HepG2 (cell line): Measurements from ENCODE around the gene PIM3. TPM values are rescaled to one million over a fixed set of nuclear protein-coding genes. Genes with fewer than 3 reads are reported as not detected.

Source experiments
- ATAC-seq: fragments of 200-7000 bp; cut with Tn5 transposase; 3 replicates; pipeline ENCODE4 v1.9.1; 2020; ENCODE audit warnings: mild to moderate bottlenecking, moderate library complexity
- BruUV-seq: library from RNA; stranded (reverse); fragments of 400-500 nt; replicated peaks from 2 replicates; lab custom pipeline; 2021; lab: Mats Ljungman, UMichigan
- CTCF ChIA-PET: fragments of 300-600 bp; formaldehyde crosslinking; extraction: SDS; loops from one replicate; lab custom pipeline; 2021; ENCODE audit warnings: low total read pairs, inconsistent platforms, low intra/inter-chr PET ratio; lab: Yijun Ruan, JAX
- POLR2A ChIA-PET: fragments of 350-600 bp; sonication (Branson Sonifier 250); formaldehyde crosslinking; loops from one replicate; lab custom pipeline; 2020; ENCODE audit warnings: antibody characterized with exemption, inconsistent platforms; lab: Yijun Ruan, JAX
- DNase-seq: peaks from one replicate; pipeline ENCODE4 v3.0.0-alpha.2; 2015; ENCODE audit warnings: low spot score
- FAIRE-seq: peaks from 3 replicates; lab custom pipeline; 2011; peaks lifted over from hg19 to GRCh38; lab: Jason Lieb, UNC
- H2AFZ ChIP-seq: one replicate; pipeline ENCODE4 v1.6.1; 2011; ENCODE audit warnings: low read length, inconsistent platforms
- H3K27ac ChIP-seq: fragments of 300-600 bp; 3 replicates; pipeline ENCODE4 v1.8.0; 2011; ENCODE audit warnings: mixed run types, mild to moderate bottlenecking, mixed read lengths, low read length, inconsistent platforms; ENCODE audit not compliant: insufficient read depth; ENCODE audit errors: extremely low read length
- H3K27me3 ChIP-seq, 2 experiments: fragments of 200-600 bp in 1 of 2; 2 replicates in 1 of 2; 3 replicates in 1 of 2; pipeline versions ENCODE4 v1.6.0 to v1.8.0; 2011; ENCODE audit warnings: low read length in 2 of 2, mild to moderate bottlenecking in 2 of 2, moderate library complexity in 2 of 2, inconsistent platforms in 1 of 2; ENCODE audit not compliant: insufficient read depth in 2 of 2, control insufficient read depth in 1 of 2
- H3K36me3 ChIP-seq, 2 experiments: fragments of 200-600 bp in 1 of 2; replicated peaks in 1 of 2; 2 replicates in 1 of 2; 3 replicates in 1 of 2; pipeline versions ENCODE4 v1.5.1 to v1.8.0; 2011; ENCODE audit warnings: low read length in 2 of 2, inconsistent platforms in 1 of 2; ENCODE audit not compliant: insufficient read depth in 2 of 2, control insufficient read depth in 1 of 2
- H3K4me1 ChIP-seq: 2 replicates; pipeline ENCODE4 v1.5.1; 2012; ENCODE audit warnings: low read length, inconsistent platforms; ENCODE audit not compliant: insufficient read depth
- H3K4me2 ChIP-seq: 2 replicates; pipeline ENCODE4 v1.6.0; 2011; ENCODE audit warnings: low read depth, low read length, inconsistent platforms
- H3K4me3 ChIP-seq, 3 experiments: fragments of 200-600 bp in 1 of 3; sonication (generic), shearing (Covaris generic) in 1 of 3; replicated peaks in 1 of 3; 2 replicates each; pipeline ENCODE4 v1.5.1; 2011 to 2016; ENCODE audit warnings: low read length in 3 of 3, inconsistent platforms in 2 of 3, low read depth in 2 of 3, mild to moderate bottlenecking in 2 of 3, control low read depth in 1 of 3, mixed read lengths in 1 of 3; ENCODE audit not compliant: insufficient read depth in 1 of 3
- H3K79me2 ChIP-seq: one replicate; pipeline ENCODE4 v1.6.1; 2011; ENCODE audit warnings: low read length, inconsistent platforms; ENCODE audit not compliant: insufficient read depth
- H3K9ac ChIP-seq: 2 replicates; pipeline ENCODE4 v1.6.0; 2011; ENCODE audit warnings: mild to moderate bottlenecking, low read depth, low read length, inconsistent platforms; ENCODE audit not compliant: insufficient read depth
- H3K9me3 ChIP-seq: 2 replicates; pipeline ENCODE4 v1.5.1; 2012; ENCODE audit warnings: mild to moderate bottlenecking, low read length
- H4K20me1 ChIP-seq: 2 replicates; pipeline ENCODE4 v1.6.0; 2011; ENCODE audit warnings: inconsistent platforms, mild to moderate bottlenecking, low read length, moderate library complexity; ENCODE audit not compliant: insufficient read depth
- CENPT ChIP-seq: sonication (generic); formaldehyde crosslinking; IDR thresholded peaks from 2 replicates; pipeline ENCODE4 v1.8.0; 2022; ENCODE audit warnings: low read depth, mild to moderate bottlenecking, moderate library complexity, missing genetic modification reagents
- EHMT2 ChIP-seq: fragments of 200-600 bp; sonication (generic); IDR thresholded peaks from 2 replicates; pipeline ENCODE4 v1.7.0; 2017; ENCODE audit warnings: antibody characterized with exemption, low read depth, low read length, borderline replicate concordance
- KAT8 ChIP-seq: IDR thresholded peaks from 2 replicates; pipeline ENCODE4 v1.6.1; 2016; ENCODE audit warnings: missing genetic modification reagents, missing compliant biosample characterization
- MLLT10 ChIP-seq: sonication (generic); formaldehyde crosslinking; IDR thresholded peaks from 2 replicates; pipeline ENCODE4 v1.4.0; 2020; ENCODE audit warnings: missing genetic modification reagents
- NCOR1 ChIP-seq: fragments of 200-600 bp; sonication (generic); IDR thresholded peaks from 2 replicates; pipeline ENCODE4 v1.7.0; 2017; ENCODE audit warnings: antibody characterized with exemption, low read length, borderline replicate concordance
- PHB2 ChIP-seq: fragments of 450-650 bp; IDR thresholded peaks from 2 replicates; pipeline ENCODE4 v1.6.1; 2018; ENCODE audit not compliant: partially characterized antibody
- SOX5 ChIP-seq: IDR thresholded peaks from 2 replicates; pipeline ENCODE4 v1.6.1; 2016; ENCODE audit warnings: borderline replicate concordance
- SRY ChIP-seq: sonication (generic); formaldehyde crosslinking; IDR thresholded peaks from 2 replicates; pipeline ENCODE4 v1.8.0; 2022; ENCODE audit warnings: mild to moderate bottlenecking, missing genetic modification reagents
- ZBTB7B ChIP-seq: sonication (generic); formaldehyde crosslinking; IDR thresholded peaks from 2 replicates; pipeline ENCODE4 v1.4.0; 2020; ENCODE audit warnings: missing genetic modification reagents
- ZNF350 ChIP-seq: sonication (generic); formaldehyde crosslinking; IDR thresholded peaks from 2 replicates; pipeline ENCODE4 v1.4.0; 2020; ENCODE audit warnings: mild to moderate bottlenecking, low read depth, missing genetic modification reagents, borderline replicate concordance
- ZNF572 ChIP-seq: sonication (generic); formaldehyde crosslinking; IDR thresholded peaks from 2 replicates; pipeline ENCODE4 v1.5.1; 2020; ENCODE audit warnings: mild to moderate bottlenecking, missing genetic modification reagents
- WGBS: methylation state at CpG from one replicate; pipeline ENCODE4 v1.1.6; 2017; ENCODE audit warnings: low lambda C conversion rate; 5-methylcytosine and 5-hydroxymethylcytosine counted together
- in situ Hi-C: cut with HindIII; loops from 2 replicates; pipeline ENCODE4 v1.10.0; 2017; ENCODE audit warnings: low pct_unique_long_range_greater_than_20kb; ENCODE audit not compliant: extremely low pct_ligation_motif_present
- intact Hi-C: fragments of 100-400 bp; cut with micrococcal nuclease; formaldehyde crosslinking; loops from one replicate; pipeline ENCODE4 v1.10.0; 2022; ENCODE audit not compliant: unreplicated experiment
- polyA plus RNA-seq, 8 experiments: library from polyadenylated mRNA; depleted of rRNA in 3 of 8; stranded (reverse) in 7 of 8; unstranded in 1 of 8; fragments of >200 nt; fragmentation: Illumina TruSeq in 4 of 8; extraction: Trizol in 4 of 8; gene quantifications; 2 replicates each; pipeline versions ENCODE4 v1.2.1 to v1.2.3, GENCODE V29; 2011 to 2016; ENCODE audit warnings: low read depth in 4 of 8, missing spikeins in 1 of 8, mixed read lengths in 1 of 8; ENCODE audit not compliant: insufficient read depth in 1 of 8
- total RNA-seq, 5 experiments: library from RNA; depleted of rRNA; stranded (reverse); fragments of >200 nt; fragmentation: Illumina TruSeq; extraction: Trizol; gene quantifications; 2 replicates each; pipeline ENCODE4 v1.2.3, GENCODE V29; 2016; ENCODE audit warnings: low read depth in 1 of 5
- TF ChIP-seq, protein P1 (sequence below): sonication (generic); formaldehyde crosslinking; IDR thresholded peaks from 2 replicates; pipeline ENCODE4 v1.8.1; 2023; ENCODE audit warnings: mild to moderate bottlenecking, moderate library complexity, missing genetic modification reagents
- TF ChIP-seq, protein P2 (sequence below): sonication (generic); formaldehyde crosslinking; IDR thresholded peaks from 2 replicates; pipeline ENCODE4 v1.5.0; 2020; ENCODE audit warnings: mild to moderate bottlenecking, missing genetic modification reagents, moderate library complexity
- TF ChIP-seq, protein P3 (sequence below): IDR thresholded peaks from 2 replicates; pipeline ENCODE4 v1.6.1; 2016; ENCODE audit warnings: missing biosample characterization, missing genetic modification reagents, low read depth
- TF ChIP-seq, protein P4 (sequence below): IDR thresholded peaks from 2 replicates; pipeline ENCODE4 v1.6.1; 2016; ENCODE audit warnings: low read depth

The PIM3 gene
- total and polyA plus RNA-seq, 2 of the 13 experiments (the other 11 are each of a cell fraction or from before 2014, with no cell fraction given) = 21.6 to 31.2 TPM

DNA sequence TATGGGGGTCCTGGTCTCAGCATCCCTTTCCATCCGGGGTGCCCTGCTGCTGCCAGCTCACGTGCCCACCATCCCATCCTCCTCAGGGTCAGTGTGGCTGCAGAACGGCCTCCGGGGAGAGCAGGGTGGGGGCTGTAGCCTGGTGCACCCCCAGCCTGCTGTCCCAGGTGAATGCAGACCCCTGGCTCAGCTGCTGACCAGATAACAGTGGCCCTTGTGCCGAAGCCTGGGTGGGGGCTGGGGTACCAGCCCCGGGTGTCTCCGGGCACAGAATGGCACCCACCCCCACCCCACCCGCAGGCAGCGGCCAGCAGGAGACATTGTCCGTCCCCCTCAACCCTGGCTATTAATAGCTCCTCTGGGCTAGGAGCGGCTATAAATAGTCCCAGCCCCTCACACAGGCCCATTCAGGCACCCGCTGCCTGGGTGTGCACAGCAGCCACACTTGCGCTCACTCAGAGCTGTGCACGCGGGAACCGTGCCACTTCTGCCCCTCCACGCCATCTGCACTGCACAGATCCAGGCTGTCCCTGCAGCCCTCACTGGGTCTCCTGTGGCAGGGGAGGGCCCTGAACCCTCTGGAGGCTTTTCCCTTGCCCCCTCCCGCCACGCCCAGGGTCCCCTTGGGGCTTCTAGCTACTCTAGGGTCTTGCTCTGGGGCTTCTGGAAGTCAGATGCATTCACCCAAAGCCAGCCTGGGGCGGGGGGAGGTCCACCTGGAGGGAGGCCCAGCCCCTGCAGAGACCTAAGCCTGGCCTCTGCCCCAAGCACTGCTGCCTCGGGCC lies 23.4 kb upstream of the PIM3 start (continued):
- TF ChIP-seq, protein P1, sequence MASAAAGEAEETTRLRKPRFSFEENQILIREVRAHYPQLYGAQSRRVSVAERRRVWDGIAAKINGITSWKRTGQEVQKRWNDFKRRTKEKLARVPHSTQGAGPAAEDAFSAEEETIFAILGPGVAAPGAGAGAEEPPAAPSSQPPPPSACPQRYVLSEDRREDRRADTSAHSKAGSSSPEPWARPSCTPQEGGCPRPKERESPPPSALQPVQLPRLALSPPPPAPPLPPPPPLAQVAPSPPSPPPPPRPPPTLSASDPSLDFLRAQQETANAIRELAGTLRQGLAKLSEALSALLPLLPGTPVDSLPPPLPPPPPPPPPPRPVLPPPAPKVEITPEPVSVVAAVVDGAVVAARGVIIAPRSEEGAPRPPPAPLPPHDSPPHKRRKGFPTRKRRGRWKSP (CRISPR knock-in tag) = no peak
- TF ChIP-seq MLLT10 (no peak), PHB2 (no peak), ZNF572 (CRISPR knock-in tag) (no peak)
- TF ChIP-seq, protein P2, sequence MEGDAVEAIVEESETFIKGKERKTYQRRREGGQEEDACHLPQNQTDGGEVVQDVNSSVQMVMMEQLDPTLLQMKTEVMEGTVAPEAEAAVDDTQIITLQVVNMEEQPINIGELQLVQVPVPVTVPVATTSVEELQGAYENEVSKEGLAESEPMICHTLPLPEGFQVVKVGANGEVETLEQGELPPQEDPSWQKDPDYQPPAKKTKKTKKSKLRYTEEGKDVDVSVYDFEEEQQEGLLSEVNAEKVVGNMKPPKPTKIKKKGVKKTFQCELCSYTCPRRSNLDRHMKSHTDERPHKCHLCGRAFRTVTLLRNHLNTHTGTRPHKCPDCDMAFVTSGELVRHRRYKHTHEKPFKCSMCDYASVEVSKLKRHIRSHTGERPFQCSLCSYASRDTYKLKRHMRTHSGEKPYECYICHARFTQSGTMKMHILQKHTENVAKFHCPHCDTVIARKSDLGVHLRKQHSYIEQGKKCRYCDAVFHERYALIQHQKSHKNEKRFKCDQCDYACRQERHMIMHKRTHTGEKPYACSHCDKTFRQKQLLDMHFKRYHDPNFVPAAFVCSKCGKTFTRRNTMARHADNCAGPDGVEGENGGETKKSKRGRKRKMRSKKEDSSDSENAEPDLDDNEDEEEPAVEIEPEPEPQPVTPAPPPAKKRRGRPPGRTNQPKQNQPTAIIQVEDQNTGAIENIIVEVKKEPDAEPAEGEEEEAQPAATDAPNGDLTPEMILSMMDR = no peak

DNA sequence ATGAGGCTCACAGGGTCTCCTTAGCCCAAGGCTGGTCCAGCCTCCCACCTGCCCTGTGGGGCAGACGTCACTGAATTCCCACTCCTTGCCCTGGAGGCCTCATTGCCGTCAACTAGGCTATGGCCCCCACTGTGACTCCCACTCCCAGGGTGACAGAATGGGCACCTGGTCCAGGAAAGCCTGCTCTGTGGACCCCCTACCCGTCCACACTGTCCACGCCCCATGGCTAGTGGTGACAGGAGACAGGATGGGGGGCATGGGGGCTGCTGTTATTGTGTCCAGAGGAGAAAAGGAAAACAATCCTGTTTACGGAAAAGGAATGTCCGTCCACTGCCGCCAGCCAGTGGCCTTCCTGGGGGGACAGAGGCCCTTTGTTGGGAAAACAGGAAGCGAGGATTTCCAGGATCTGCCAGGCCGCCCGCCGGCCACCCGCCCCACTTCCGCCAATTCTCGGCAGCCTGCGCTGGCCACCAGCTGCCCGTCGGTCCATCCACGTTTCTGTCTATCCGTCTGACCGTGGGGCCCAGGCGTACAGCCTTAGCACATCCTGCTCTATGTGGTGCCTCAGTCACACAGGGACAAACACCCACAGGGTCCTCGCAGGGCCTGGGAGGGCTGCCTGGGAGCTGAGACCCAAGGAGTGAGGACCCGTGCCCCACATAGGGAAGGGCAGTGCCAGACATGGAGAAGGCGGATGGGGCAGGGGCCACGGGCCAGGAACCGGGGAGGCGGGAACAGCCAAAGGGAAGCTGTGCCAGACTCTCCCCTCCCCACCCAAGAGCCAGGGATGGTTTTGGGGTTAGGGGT lies 22.6 kb upstream of the PIM3 start:
- no peak overlapping the region for H2AFZ ChIP-seq
- CTCF ChIA-PET = no interaction called here
- DNase-seq (peak; percentile 76), FAIRE-seq (peak; percentile 34), ATAC-seq (peak; percentile 13)
- H3K4me3 ChIP-seq = peak overlapping the region; percentile 5 to 63 (median 20); a peak in 4 of 6 replicates
- no peaks in the 10 kb centered on the region for H3K36me3 ChIP-seq
- no peaks in the 10 kb centered on the region for H4K20me1 ChIP-seq
- peak overlapping the region; percentile 73 for H3K9ac ChIP-seq
- peaks cover 89% of the 10 kb centered on the region for H3K4me1 ChIP-seq
- BruUV-seq = no TSS peak
- H3K4me2 ChIP-seq = peak overlapping the region; percentile 77
- H3K9me3 ChIP-seq = no peaks in the 10 kb centered on the region
- intact Hi-C loops = loop anchor here (1.0 kb wide), 1 partner anchor 10 kb away; no protein-coding TSS in a partner anchor
- H3K79me2 ChIP-seq = no peaks in the 10 kb centered on the region
- H3K27ac ChIP-seq = peak overlapping the region; percentile 80
- in situ Hi-C loops = no loop called here
- no peaks in the 10 kb centered on the region; a peak in 1 of 5 replicates for H3K27me3 ChIP-seq
- 24% methylated on average over 17 of the region's 27 CpGs for WGBS
- POLR2A ChIA-PET = interaction anchor here (4.0 to 10.5 kb wide), 4 partner anchors 14 to 29 kb away, joined by 54 to 283 read pairs (median 66); partner anchors contain the start of gene PIM3
- no peak for TF ChIP-seq CENPT
- TF ChIP-seq ZBTB7B (CRISPR knock-in tag) = peak; percentile 95
- TF ChIP-seq ZNF350 (CRISPR knock-in tag) = peak; percentile 57; the same call in 1 of the 2 replicates
- TF ChIP-seq, protein P3, sequence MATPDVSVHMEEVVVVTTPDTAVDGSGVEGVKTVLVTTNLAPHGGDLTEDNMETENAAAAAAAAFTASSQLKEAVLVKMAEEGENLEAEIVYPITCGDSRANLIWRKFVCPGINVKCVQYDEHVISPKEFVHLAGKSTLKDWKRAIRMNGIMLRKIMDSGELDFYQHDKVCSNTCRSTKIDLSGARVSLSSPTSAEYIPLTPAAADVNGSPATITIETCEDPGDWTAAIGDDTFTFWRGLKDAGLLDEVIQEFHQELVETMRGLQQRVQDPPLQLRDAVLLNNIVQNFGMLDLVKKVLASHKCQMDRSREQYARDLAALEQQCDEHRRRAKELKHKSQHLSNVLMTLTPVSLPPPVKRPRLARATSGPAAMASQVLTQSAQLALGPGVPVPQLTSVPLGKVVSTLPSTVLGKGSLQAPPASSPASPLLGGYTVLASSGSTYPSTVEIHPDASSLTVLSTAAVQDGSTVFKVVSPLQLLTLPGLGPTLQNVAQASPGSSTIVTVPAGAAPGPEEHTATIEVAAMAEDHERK = no peak
- 0 out of 2 replicates have a peak, but pooled peaks have one; percentile 54 for TF ChIP-seq SRY (CRISPR knock-in tag)
- peak; percentile 84 for TF ChIP-seq KAT8 (CRISPR knock-in tag)
- peak; percentile 29; the same call in 1 of the 2 replicates for TF ChIP-seq NCOR1
- TF ChIP-seq, protein P4, sequence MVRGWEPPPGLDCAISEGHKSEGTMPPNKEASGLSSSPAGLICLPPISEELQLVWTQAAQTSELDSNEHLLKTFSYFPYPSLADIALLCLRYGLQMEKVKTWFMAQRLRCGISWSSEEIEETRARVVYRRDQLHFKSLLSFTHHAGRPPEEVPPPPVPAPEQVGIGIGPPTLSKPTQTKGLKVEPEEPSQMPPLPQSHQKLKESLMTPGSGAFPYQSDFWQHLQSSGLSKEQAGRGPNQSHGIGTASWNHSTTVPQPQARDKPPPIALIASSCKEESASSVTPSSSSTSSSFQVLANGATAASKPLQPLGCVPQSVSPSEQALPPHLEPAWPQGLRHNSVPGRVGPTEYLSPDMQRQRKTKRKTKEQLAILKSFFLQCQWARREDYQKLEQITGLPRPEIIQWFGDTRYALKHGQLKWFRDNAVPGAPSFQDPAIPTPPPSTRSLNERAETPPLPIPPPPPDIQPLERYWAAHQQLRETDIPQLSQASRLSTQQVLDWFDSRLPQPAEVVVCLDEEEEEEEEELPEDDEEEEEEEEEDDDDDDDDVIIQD (CRISPR knock-in tag) = 0 out of 2 replicates have a peak, but pooled peaks have one; percentile 24
- TF ChIP-seq EHMT2 = no peak
- TF ChIP-seq SOX5 (CRISPR knock-in tag) = peak; percentile 91; the same call in 1 of the 2 replicates
